ENCODE measurements around the gene PIWIL1. TPM values are rescaled to one million over a fixed set of nuclear protein-coding genes. Genes with fewer than 3 reads are reported as not detected.

Gene PIWIL1
- polyA plus RNA-seq, 1 of the 3 experiments (the other 2 are of a cell fraction), result 0.05 TPM

- TF ChIP-seq PBX3 (IDR thresholded peaks at IDR 0.05) (no peak), NRF1 (IDR thresholded peaks at IDR 0.05; ENCODE audit: low read depth, low read length) (no peak)
These were observed 2.8 kb upstream of the PIWIL1 start (continued) for GRCh38 chr12:130334937-130335336.

GRCh38 chr12:130335517-130336392 lies 1.9 kb upstream of the PIWIL1 start:
- H3K9me2 ChIP-seq, result no peaks in the 10 kb centered on the region
- no peak overlapping the region for H2AFZ ChIP-seq (ENCODE audit: low read depth)
- no peak overlapping the region for H3K27ac ChIP-seq (ENCODE audit: low read depth in 2 of 2, low read length in 1 of 2)
- no peak overlapping the region for H3K9ac ChIP-seq
- ChIA-PET CTCF (interaction anchor here (0.6 to 8.6 kb wide), 52 partner anchors 8 to 632 kb away, joined by 3 to 100 read pairs (median 4); no protein-coding TSS in a partner anchor), POLR2A (no interaction called here)
- DNase-seq, result peak; percentile 70
- no peaks in the 10 kb centered on the region for H3K9me3 ChIP-seq
- H3K36me3 ChIP-seq (replicated peaks in 1 of 2; ENCODE audit: control insufficient read depth in 1 of 2, insufficient read depth in 2 of 2, low read length in 1 of 2), result no peaks in the 10 kb centered on the region
- no peak overlapping the region for H3K4me2 ChIP-seq
- WGBS (ENCODE audit: low lambda C conversion rate), result 32% methylated on average over 15 of the region's 15 CpGs
- no peaks in the 10 kb centered on the region for H4K20me1 ChIP-seq (ENCODE audit: insufficient read depth)
- no peaks in the 10 kb centered on the region for H3K79me2 ChIP-seq (ENCODE audit: insufficient read depth)
- no peak for TF ChIP-seq JUND (IDR thresholded peaks at IDR 0.05)
- TF ChIP-seq CTCF (IDR thresholded peaks at IDR 0.05), result peak; percentile 64
- TF ChIP-seq SMC3 (IDR thresholded peaks at IDR 0.05; ENCODE audit: low read depth, low read length), result peak; percentile 65; the same call in 1 of the 2 replicates
- TF ChIP-seq RAD21 (IDR thresholded peaks at IDR 0.05; ENCODE audit: low read length), result peak; percentile 95
- TF ChIP-seq TAF1 (IDR thresholded peaks at IDR 0.05; ENCODE audit: borderline replicate concordance, low read depth, low read length), result no peak
- no peaks in the 10 kb centered on the region for H3F3A ChIP-seq (replicated peaks; ENCODE audit: insufficient read depth)
- H3K4me1 ChIP-seq (ENCODE audit: control insufficient read depth in 1 of 2, insufficient read depth in 2 of 2, low read depth in 1 of 2, low read length in 1 of 2), result peaks cover 0 to 2% of the 10 kb centered on the region in 2 experiments; a peak in 1 of 4 replicates
- no peaks in the 10 kb centered on the region for H3K27me3 ChIP-seq (ENCODE audit: insufficient read depth)
- no peak overlapping the region for H3K4me3 ChIP-seq (ENCODE audit: low read depth in 2 of 2, low read length in 1 of 2)

- CTCF ChIA-PET, result interaction anchor here (0.6 to 8.6 kb wide), 19 partner anchors 14 to 416 kb away, joined by 3 to 100 read pairs (median 7); no protein-coding TSS in a partner anchor
- Histone ChIP-seq H3K27ac (ENCODE audit: low read depth in 2 of 2, low read length in 1 of 2) (no peak overlapping the region), H3K9me2 (no peaks in the 10 kb centered on the region), H3F3A (replicated peaks; ENCODE audit: insufficient read depth) (no peaks in the 10 kb centered on the region), H3K9me3 (no peaks in the 10 kb centered on the region), H4K20me1 (ENCODE audit: insufficient read depth) (no peaks in the 10 kb centered on the region), H3K4me3 (ENCODE audit: low read depth in 2 of 2, low read length in 1 of 2) (no peak overlapping the region), H3K4me1 (ENCODE audit: control insufficient read depth in 1 of 2, insufficient read depth in 2 of 2, low read depth in 1 of 2, low read length in 1 of 2) (peaks cover 0 to 2% of the 10 kb centered on the region in 2 experiments; a peak in 1 of 4 replicates), H3K27me3 (ENCODE audit: insufficient read depth) (no peaks in the 10 kb centered on the region), H3K4me2 (no peak overlapping the region), H3K36me3 (replicated peaks in 1 of 2; ENCODE audit: control insufficient read depth in 1 of 2, insufficient read depth in 2 of 2, low read length in 1 of 2) (no peaks in the 10 kb centered on the region), H2AFZ (ENCODE audit: low read depth) (no peak overlapping the region), H3K79me2 (ENCODE audit: insufficient read depth) (no peaks in the 10 kb centered on the region), H3K9ac (no peak overlapping the region)
- no peak for DNase-seq
- WGBS (ENCODE audit: low lambda C conversion rate), result 83% methylated on average over 33 of the region's 33 CpGs
- POLR2A ChIA-PET, result no interaction called here
- no peak for TF ChIP-seq GABPA (IDR thresholded peaks at IDR 0.05; ENCODE audit: low read depth)
- no peak for TF ChIP-seq RFX5 (IDR thresholded peaks at IDR 0.05; ENCODE audit: low read length)
- TF ChIP-seq GATA2 (CRISPR knock-in tag; IDR thresholded peaks at IDR 0.05), result no peak
- TF ChIP-seq NFIC (IDR thresholded peaks at IDR 0.05; ENCODE audit: borderline replicate concordance), result no peak
- TF ChIP-seq FOXJ3 (CRISPR knock-in tag; IDR thresholded peaks at IDR 0.05), result no peak
- no peak for TF ChIP-seq POLR2AphosphoS5 (IDR thresholded peaks at IDR 0.05; ENCODE audit: low read depth, low read length)
- TF ChIP-seq FOSL2 (IDR thresholded peaks at IDR 0.05; ENCODE audit: borderline replicate concordance, low read depth), result no peak
- TF ChIP-seq PBX3 (IDR thresholded peaks at IDR 0.05), result no peak
- TF ChIP-seq RAD21 (IDR thresholded peaks at IDR 0.05; ENCODE audit: low read length), result no peak
- no peak for TF ChIP-seq USF1 (IDR thresholded peaks at IDR 0.05; ENCODE audit: borderline replicate concordance, low read depth)
- TF ChIP-seq JUND (IDR thresholded peaks at IDR 0.05), result no peak
- TF ChIP-seq YY1 (IDR thresholded peaks at IDR 0.05; ENCODE audit: low read depth), result no peak
- no peak for TF ChIP-seq TCF12 (IDR thresholded peaks at IDR 0.05)
These were observed 782 bp upstream of the PIWIL1 start for GRCh38 chr12:130336723-130337487.
